Transverse colon (tissue), 4 donors: ENCODE results near the gene AJM1. TPM values are rescaled to one million over a fixed set of nuclear protein-coding genes. Genes with fewer than 3 reads are reported as not detected.

Experiments
- DNase-seq: peaks from one replicate; pipeline ENCODE4 v3.0.0-alpha.2; 2019
- H3K27ac ChIP-seq, 4 donors: fragments of 200-600 bp; sonication (generic); 2 replicates each; pipeline ENCODE4 v1.5.1; 2016 to 2018; ENCODE audit warnings: inconsistent platforms in 4 of 4
- H3K27me3 ChIP-seq: fragments of 200-600 bp; sonication (generic); 2 replicates; pipeline ENCODE4 v1.5.1; 2017; ENCODE audit warnings: inconsistent platforms
- H3K36me3 ChIP-seq, 4 donors: fragments of 200-600 bp; sonication (generic); 2 replicates each; pipeline ENCODE4 v1.5.1; 2017 to 2019; ENCODE audit warnings: inconsistent platforms in 4 of 4
- H3K4me1 ChIP-seq, 4 donors: fragments of 200-600 bp; sonication (generic); 2 replicates each; pipeline ENCODE4 v1.5.1; 2017 to 2020; ENCODE audit warnings: inconsistent platforms in 4 of 4
- H3K4me3 ChIP-seq, 4 donors: fragments of 200-600 bp; sonication (generic); 1 replicate in 1 of 4; 2 replicates in 3 of 4; pipeline versions ENCODE4 v1.5.1 to v1.6.1; 2017 to 2019; ENCODE audit warnings: inconsistent platforms in 4 of 4
- H3K9me3 ChIP-seq, 2 donors: fragments of 200-600 bp; sonication (generic); 2 replicates each; pipeline ENCODE4 v1.5.1; 2017 to 2019; ENCODE audit warnings: inconsistent platforms in 2 of 2
- CTCF ChIP-seq, 5 experiments: fragments of 200-600 bp in 3 of 5; fragments of 450-650 bp in 2 of 5; sonication (generic) in 3 of 5; IDR thresholded peaks; 1 replicate in 2 of 5; 2 replicates in 3 of 5; pipeline ENCODE4 v1.5.1; 2016 to 2017; ENCODE audit warnings: antibody characterized with exemption in 5 of 5, inconsistent platforms in 3 of 5, mild to moderate bottlenecking in 2 of 5, moderate library complexity in 1 of 5
- EP300 ChIP-seq: sonication (generic); formaldehyde crosslinking; IDR thresholded peaks from one replicate; pipeline ENCODE4 v1.6.1; 2017; ENCODE audit warnings: antibody characterized with exemption, low read depth
- POLR2A ChIP-seq: fragments of 450-650 bp; IDR thresholded peaks from one replicate; pipeline ENCODE4 v1.6.1; 2016; ENCODE audit warnings: antibody characterized with exemption, mild to moderate bottlenecking, moderate library complexity
- POLR2AphosphoS5 ChIP-seq, 3 donors: sonication (generic); formaldehyde crosslinking; IDR thresholded peaks; one replicate each; pipeline ENCODE4 v1.6.1; 2016; ENCODE audit warnings: antibody characterized with exemption in 3 of 3
- WGBS, 2 donors: methylation state at CpG; one replicate each; pipeline ENCODE4 v1.1.5; 2018; ENCODE audit warnings: low coverage in 1 of 2; 5-methylcytosine and 5-hydroxymethylcytosine counted together
- in situ Hi-C, 4 donors: fragments of 200-750 bp; cut with MboI; loops; one replicate each; pipeline versions ENCODE4 v1.15.0 to v1.15.1; 2017; ENCODE audit warnings: low sequenced_read_pairs in 3 of 4, low pct_ligation_motif_present in 1 of 4, low pct_unique_long_range_greater_than_20kb in 1 of 4
- intact Hi-C: fragments of 100-400 bp; cut with DNase I; formaldehyde crosslinking; loops from one replicate; pipeline ENCODE4 v1.15.1; 2023; ENCODE audit warnings: low total_unique reads
- total RNA-seq, 4 donors: library from RNA; depleted of rRNA; stranded (reverse); fragments of >200 nt; gene quantifications; one replicate each; pipeline ENCODE4 v1.1.0, GENCODE V29; 2016

AJM1 gene
- total RNA-seq, 4 donors from 2014 or later, result 9.8 to 26.5 (median 17.0) TPM

- no peak overlapping the region for H3K27ac ChIP-seq
- intact Hi-C loops, result loop anchor here (10.0 kb wide), 1 partner anchor 83 kb away; the partner anchor contains the start of genes C8G and FBXW5
- in situ Hi-C loops, result no loop called here
- H3K36me3 ChIP-seq, result peaks cover 0 to 22% (median 11%) of the 10 kb centered on the region in 4 donors
- H3K4me1 ChIP-seq, result peaks cover 34 to 75% (median 56%) of the 10 kb centered on the region in 4 donors
- no peaks in the 10 kb centered on the region for H3K27me3 ChIP-seq
- WGBS, 2 donors, result 87% methylated on average over 26 of the region's 26 CpGs; no CpG with 5 or more reads in 1 of the 2 donors
- peak; percentile 7 for DNase-seq
- no peak overlapping the region for H3K4me3 ChIP-seq
- TF ChIP-seq EP300 (no peak), POLR2AphosphoS5 (IDR thresholded peaks at IDR 0.05) (no peak), CTCF (IDR thresholded peaks at IDR 0.05) (no peak), POLR2A (no peak)
- H3K9me3 ChIP-seq, result no peaks in the 10 kb centered on the region
Measured at GRCh38 chr9:136861874-136862457, 19.7 kb downstream of the AJM1 start.

- 89% methylated on average over 31 of the region's 31 CpGs; no CpG with 5 or more reads in 1 of the 2 donors for WGBS, 2 donors
Measured at GRCh38 chr9:136862849-136863622, 20.8 kb downstream of the AJM1 start.

GRCh38 chr9:136863623-136864273 lies 21.5 kb downstream of the AJM1 start:
- Histone ChIP-seq H3K27me3 (no peaks in the 10 kb centered on the region), H3K4me3 (no peak overlapping the region), H3K4me1 (peaks cover 18 to 63% (median 43%) of the 10 kb centered on the region in 4 donors), H3K36me3 (peaks cover 0 to 22% (median 11%) of the 10 kb centered on the region in 4 donors), H3K9me3 (no peaks in the 10 kb centered on the region), H3K27ac (no peak overlapping the region)
- DNase-seq, result no peak
- intact Hi-C loops (loop anchor here (10.0 kb wide), 1 partner anchor 81 kb away; the partner anchor contains the start of genes C8G and FBXW5), in situ Hi-C loops (no loop called here)
- 91% methylated on average over 12 of the region's 12 CpGs; no CpG with 5 or more reads in 1 of the 2 donors for WGBS, 2 donors
- TF ChIP-seq EP300 (no peak), POLR2A (no peak), CTCF (IDR thresholded peaks at IDR 0.05) (no peak), POLR2AphosphoS5 (IDR thresholded peaks at IDR 0.05) (no peak)

More at GRCh38 chr9:136862849-136863622, 20.8 kb downstream of the AJM1 start:
- Histone ChIP-seq H3K9me3 (no peaks in the 10 kb centered on the region), H3K4me3 (no peak overlapping the region), H3K27me3 (no peaks in the 10 kb centered on the region), H3K4me1 (peaks cover 25 to 70% (median 50%) of the 10 kb centered on the region in 4 donors), H3K27ac (no peak overlapping the region), H3K36me3 (peaks cover 0 to 22% (median 11%) of the 10 kb centered on the region in 4 donors)
- peak; percentile 6 for DNase-seq
- in situ Hi-C loops, result no loop called here
- intact Hi-C loops, result loop anchor here (10.0 kb wide), 1 partner anchor 82 kb away; the partner anchor contains the start of genes C8G and FBXW5
- TF ChIP-seq EP300 (no peak), POLR2AphosphoS5 (IDR thresholded peaks at IDR 0.05) (no peak), CTCF (IDR thresholded peaks at IDR 0.05) (no peak), POLR2A (no peak)
